Measurements from ENCODE around the gene WDHD1.

DNA sequence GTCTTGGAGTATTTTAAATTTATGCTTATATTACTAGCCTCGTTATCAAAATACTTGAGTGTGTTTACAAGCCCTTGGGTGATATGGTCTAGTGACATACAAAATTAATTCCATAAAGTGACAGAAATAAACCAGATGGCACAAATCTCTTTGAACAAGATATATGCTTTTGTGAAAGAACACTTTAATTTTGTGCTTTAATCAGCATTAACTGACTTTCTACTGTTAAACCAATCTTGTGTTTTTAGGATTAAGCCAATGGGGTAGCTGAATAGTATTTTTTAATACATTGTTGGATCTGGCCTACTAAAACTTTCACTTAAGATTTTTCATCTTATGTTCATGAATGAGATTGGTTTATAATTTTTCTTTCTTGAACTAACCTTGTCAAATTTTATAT lies 93.9 kb downstream of the WDHD1 start:
- TF ChIP-seq, protein P1, sequence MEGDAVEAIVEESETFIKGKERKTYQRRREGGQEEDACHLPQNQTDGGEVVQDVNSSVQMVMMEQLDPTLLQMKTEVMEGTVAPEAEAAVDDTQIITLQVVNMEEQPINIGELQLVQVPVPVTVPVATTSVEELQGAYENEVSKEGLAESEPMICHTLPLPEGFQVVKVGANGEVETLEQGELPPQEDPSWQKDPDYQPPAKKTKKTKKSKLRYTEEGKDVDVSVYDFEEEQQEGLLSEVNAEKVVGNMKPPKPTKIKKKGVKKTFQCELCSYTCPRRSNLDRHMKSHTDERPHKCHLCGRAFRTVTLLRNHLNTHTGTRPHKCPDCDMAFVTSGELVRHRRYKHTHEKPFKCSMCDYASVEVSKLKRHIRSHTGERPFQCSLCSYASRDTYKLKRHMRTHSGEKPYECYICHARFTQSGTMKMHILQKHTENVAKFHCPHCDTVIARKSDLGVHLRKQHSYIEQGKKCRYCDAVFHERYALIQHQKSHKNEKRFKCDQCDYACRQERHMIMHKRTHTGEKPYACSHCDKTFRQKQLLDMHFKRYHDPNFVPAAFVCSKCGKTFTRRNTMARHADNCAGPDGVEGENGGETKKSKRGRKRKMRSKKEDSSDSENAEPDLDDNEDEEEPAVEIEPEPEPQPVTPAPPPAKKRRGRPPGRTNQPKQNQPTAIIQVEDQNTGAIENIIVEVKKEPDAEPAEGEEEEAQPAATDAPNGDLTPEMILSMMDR (conservative IDR thresholded peaks at IDR 0.05) = no peak
- TF ChIP-seq ZFX (IDR thresholded peaks at IDR 0.05) = no peak

Measured in C4-2B (cell line).